Measurements from ENCODE around the gene MED29.

The MED29 gene

GRCh38 chr19:39412867-39413271, 21.7 kb downstream of the MED29 start:
- Histone ChIP-seq H3K9ac (no peak overlapping the region), H3K9me3 (ENCODE audit: control insufficient read depth, low read length) (no peaks in the 10 kb centered on the region), H3K79me2 (peaks cover 10% of the 10 kb centered on the region), H3K36me3 (ENCODE audit: control insufficient read depth, insufficient read depth, low read length) (no peaks in the 10 kb centered on the region), H3K4me2 (ENCODE audit: low read length) (peak overlapping the region; percentile 95), H3K4me3 (ENCODE audit: low read depth, low read length) (peak overlapping the region; percentile 86), H3K4me1 (peaks cover 17% of the 10 kb centered on the region), H3K27ac (peak overlapping the region; percentile 100), H3K27me3 (ENCODE audit: control insufficient read depth, insufficient read depth, low read length) (no peaks in the 10 kb centered on the region), H2AFZ (peak overlapping the region; percentile 65)
- TF ChIP-seq CTCF (IDR thresholded peaks at IDR 0.05): peak; percentile 78

- Histone ChIP-seq H3K27me3 (ENCODE audit: control insufficient read depth, insufficient read depth, low read length) (no peaks in the 10 kb centered on the region), H3K4me1 (peaks cover 17% of the 10 kb centered on the region)
- TF ChIP-seq CTCF (IDR thresholded peaks at IDR 0.05): no peak
Measured at GRCh38 chr19:39413272-39413910, 22.2 kb downstream of the MED29 start.

GRCh38 chr19:39413911-39414608, 22.9 kb downstream of the MED29 start:
- no peaks in the 10 kb centered on the region for H3K27me3 ChIP-seq (ENCODE audit: control insufficient read depth, insufficient read depth, low read length)
- H3K9ac ChIP-seq: no peak overlapping the region
- H3K4me2 ChIP-seq (ENCODE audit: low read length): peak overlapping the region; percentile 95
- no peak overlapping the region for H2AFZ ChIP-seq
- H3K27ac ChIP-seq: peak overlapping the region; percentile 100
- H3K79me2 ChIP-seq: no peaks in the 10 kb centered on the region
- no peaks in the 10 kb centered on the region for H3K9me3 ChIP-seq (ENCODE audit: control insufficient read depth, low read length)
- peak overlapping the region; percentile 86 for H3K4me3 ChIP-seq (ENCODE audit: low read depth, low read length)
- no peaks in the 10 kb centered on the region for H3K36me3 ChIP-seq (ENCODE audit: control insufficient read depth, insufficient read depth, low read length)
- TF ChIP-seq CTCF (IDR thresholded peaks at IDR 0.05): no peak
- peaks cover 17% of the 10 kb centered on the region for H3K4me1 ChIP-seq

More at GRCh38 chr19:39413272-39413910, 22.2 kb downstream of the MED29 start:
- Histone ChIP-seq H3K79me2 (peaks cover 5% of the 10 kb centered on the region), H3K36me3 (ENCODE audit: control insufficient read depth, insufficient read depth, low read length) (no peaks in the 10 kb centered on the region), H3K4me3 (ENCODE audit: low read depth, low read length) (peak overlapping the region; percentile 86), H3K4me2 (ENCODE audit: low read length) (peak overlapping the region; percentile 95), H3K9me3 (ENCODE audit: control insufficient read depth, low read length) (no peaks in the 10 kb centered on the region), H3K27ac (peak overlapping the region; percentile 100), H3K9ac (no peak overlapping the region), H2AFZ (peak overlapping the region; percentile 65)

- no peak overlapping the region for H3K4me2 ChIP-seq (ENCODE audit: low read length)
- H3K9me3 ChIP-seq (ENCODE audit: control insufficient read depth, low read length): no peaks in the 10 kb centered on the region
- no peak overlapping the region for H3K27ac ChIP-seq
- H3K4me3 ChIP-seq (ENCODE audit: low read depth, low read length): no peak overlapping the region
- H3K27me3 ChIP-seq (ENCODE audit: control insufficient read depth, insufficient read depth, low read length): no peaks in the 10 kb centered on the region
- H3K36me3 ChIP-seq (ENCODE audit: control insufficient read depth, insufficient read depth, low read length): no peaks in the 10 kb centered on the region
- H3K4me1 ChIP-seq: peaks cover 16% of the 10 kb centered on the region
- no peak for TF ChIP-seq CTCF (IDR thresholded peaks at IDR 0.05)
- H3K9ac ChIP-seq: no peak overlapping the region
- H2AFZ ChIP-seq: no peak overlapping the region
- no peaks in the 10 kb centered on the region for H3K79me2 ChIP-seq
Measured at GRCh38 chr19:39415111-39416046, 24.2 kb downstream of the MED29 start.
